Cardiac fibroblast (primary cell): Measurements from ENCODE around the gene ARHGEF28.
A peak's percentile ranks its signal among the peaks of the same experiment; 100 is the strongest.

Experiments
- DNase-seq, 2 donors: peaks; one replicate each; pipeline versions ENCODE4 v3.0.0 to v3.0.0-alpha.2; 2010; ENCODE audit warnings: low read depth in 2 of 2
- H3K4me3 ChIP-seq, 2 donors: replicated peaks in 1 of 2; 1 replicate in 1 of 2; 2 replicates in 1 of 2; pipeline ENCODE4 v1.5.1; 2011; ENCODE audit warnings: low read depth in 2 of 2, low read length in 2 of 2, mild to moderate bottlenecking in 2 of 2, moderate library complexity in 1 of 2
- TF ChIP-seq, protein P1 (sequence below): IDR thresholded peaks from one replicate; pipeline ENCODE4 v1.5.1; 2011; ENCODE audit warnings: low read depth, mild to moderate bottlenecking, low read length, inconsistent platforms

The ARHGEF28 gene

GRCh38 chr5:73957397-73958001 is 331.5 kb downstream of the ARHGEF28 start:
- TF ChIP-seq, protein P1, sequence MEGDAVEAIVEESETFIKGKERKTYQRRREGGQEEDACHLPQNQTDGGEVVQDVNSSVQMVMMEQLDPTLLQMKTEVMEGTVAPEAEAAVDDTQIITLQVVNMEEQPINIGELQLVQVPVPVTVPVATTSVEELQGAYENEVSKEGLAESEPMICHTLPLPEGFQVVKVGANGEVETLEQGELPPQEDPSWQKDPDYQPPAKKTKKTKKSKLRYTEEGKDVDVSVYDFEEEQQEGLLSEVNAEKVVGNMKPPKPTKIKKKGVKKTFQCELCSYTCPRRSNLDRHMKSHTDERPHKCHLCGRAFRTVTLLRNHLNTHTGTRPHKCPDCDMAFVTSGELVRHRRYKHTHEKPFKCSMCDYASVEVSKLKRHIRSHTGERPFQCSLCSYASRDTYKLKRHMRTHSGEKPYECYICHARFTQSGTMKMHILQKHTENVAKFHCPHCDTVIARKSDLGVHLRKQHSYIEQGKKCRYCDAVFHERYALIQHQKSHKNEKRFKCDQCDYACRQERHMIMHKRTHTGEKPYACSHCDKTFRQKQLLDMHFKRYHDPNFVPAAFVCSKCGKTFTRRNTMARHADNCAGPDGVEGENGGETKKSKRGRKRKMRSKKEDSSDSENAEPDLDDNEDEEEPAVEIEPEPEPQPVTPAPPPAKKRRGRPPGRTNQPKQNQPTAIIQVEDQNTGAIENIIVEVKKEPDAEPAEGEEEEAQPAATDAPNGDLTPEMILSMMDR = no peak
- no peak overlapping the region for H3K4me3 ChIP-seq
- DNase-seq = no peak

- TF ChIP-seq, protein P1 = no peak
- H3K4me3 ChIP-seq = no peak overlapping the region
- no peak for DNase-seq
Measured at GRCh38 chr5:73958037-73958436, 332.0 kb downstream of the ARHGEF28 start.

- TF ChIP-seq, protein P1 = no peak
- H3K4me3 ChIP-seq = no peak overlapping the region
- no peak for DNase-seq
Measured at GRCh38 chr5:73960023-73960422, 334.0 kb downstream of the ARHGEF28 start.

DNA sequence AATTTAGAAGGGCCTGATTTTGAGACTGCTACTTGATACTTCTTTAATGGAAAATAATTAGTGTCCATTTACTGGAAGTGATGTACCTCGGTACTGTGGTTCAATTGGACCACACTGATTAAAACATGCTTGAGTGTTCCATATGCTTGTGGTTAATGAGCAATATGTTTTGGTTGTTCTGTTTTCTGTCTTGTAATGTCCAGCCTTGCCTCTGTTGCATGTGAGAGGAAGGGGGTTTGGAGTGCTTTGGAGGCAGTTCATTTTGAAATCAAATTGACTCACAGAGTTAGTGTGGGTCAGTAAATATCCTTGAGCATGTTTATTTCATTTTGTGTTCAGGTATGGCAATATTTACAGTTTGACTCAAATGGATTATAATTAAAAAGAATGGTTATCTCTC is 334.4 kb downstream of the ARHGEF28 start:
- DNase-seq = no peak
- TF ChIP-seq, protein P1 = no peak
- H3K4me3 ChIP-seq = no peak overlapping the region

- TF ChIP-seq, protein P1 = no peak
Measured at GRCh38 chr5:73962801-73963425, 336.9 kb downstream of the ARHGEF28 start.

GRCh38 chr5:73964352-73964865 is 338.4 kb downstream of the ARHGEF28 start:
- no peak for DNase-seq
- TF ChIP-seq, protein P1 = no peak
- H3K4me3 ChIP-seq = no peak overlapping the region

More at GRCh38 chr5:73962801-73963425, 336.9 kb downstream of the ARHGEF28 start:
- no peak overlapping the region for H3K4me3 ChIP-seq
- peak; percentile 52 to 55 for DNase-seq
